AG10803 (cell line): Measurements from ENCODE around the gene DLG5.

ENCODE experiments used
- DNase-seq: peaks from one replicate; pipeline ENCODE4 v3.0.0; 2010; ENCODE audit warnings: low read depth
- H3K4me3 ChIP-seq: 2 replicates; pipeline ENCODE4 v1.5.1; 2011; ENCODE audit warnings: mild to moderate bottlenecking, low read length, control low read depth
- CTCF ChIP-seq: conservative IDR thresholded peaks from 2 replicates; pipeline ENCODE4 v1.5.1; 2011; ENCODE audit warnings: mild to moderate bottlenecking, low read length, control low read depth, inconsistent platforms

DLG5 gene

GRCh38 chr10:77834943-77835668 is 91.4 kb downstream of the DLG5 start:
- no peak for DNase-seq
- H3K4me3 ChIP-seq: no peak overlapping the region
- TF ChIP-seq CTCF: no peak

- DNase-seq: no peak
These were observed 92.0 kb downstream of the DLG5 start for GRCh38 chr10:77834540-77834939.

GRCh38 chr10:77833792-77834191 is 92.8 kb downstream of the DLG5 start:
- DNase-seq: no peak
- no peak overlapping the region for H3K4me3 ChIP-seq
- TF ChIP-seq CTCF: no peak

More at GRCh38 chr10:77834540-77834939, 92.0 kb downstream of the DLG5 start:
- no peak for TF ChIP-seq CTCF
- H3K4me3 ChIP-seq: no peak overlapping the region

- H3K4me3 ChIP-seq: no peak overlapping the region
- no peak for DNase-seq
- no peak for TF ChIP-seq CTCF
These were observed 93.3 kb downstream of the DLG5 start for GRCh38 chr10:77833225-77833624.

GRCh38 chr10:77832238-77832637 is 94.3 kb downstream of the DLG5 start:
- no peak for TF ChIP-seq CTCF
- H3K4me3 ChIP-seq: no peak overlapping the region
- DNase-seq: no peak

GRCh38 chr10:77829356-77829755 is 97.2 kb downstream of the DLG5 start:
- no peak for TF ChIP-seq CTCF
- H3K4me3 ChIP-seq: no peak overlapping the region
- DNase-seq: no peak

- no peak for DNase-seq
- TF ChIP-seq CTCF: no peak
- no peak overlapping the region for H3K4me3 ChIP-seq
These were observed 98.2 kb downstream of the DLG5 start for GRCh38 chr10:77828377-77828776.
